ENCODE measurements around the gene CLRN2.

The CLRN2 gene

DNA sequence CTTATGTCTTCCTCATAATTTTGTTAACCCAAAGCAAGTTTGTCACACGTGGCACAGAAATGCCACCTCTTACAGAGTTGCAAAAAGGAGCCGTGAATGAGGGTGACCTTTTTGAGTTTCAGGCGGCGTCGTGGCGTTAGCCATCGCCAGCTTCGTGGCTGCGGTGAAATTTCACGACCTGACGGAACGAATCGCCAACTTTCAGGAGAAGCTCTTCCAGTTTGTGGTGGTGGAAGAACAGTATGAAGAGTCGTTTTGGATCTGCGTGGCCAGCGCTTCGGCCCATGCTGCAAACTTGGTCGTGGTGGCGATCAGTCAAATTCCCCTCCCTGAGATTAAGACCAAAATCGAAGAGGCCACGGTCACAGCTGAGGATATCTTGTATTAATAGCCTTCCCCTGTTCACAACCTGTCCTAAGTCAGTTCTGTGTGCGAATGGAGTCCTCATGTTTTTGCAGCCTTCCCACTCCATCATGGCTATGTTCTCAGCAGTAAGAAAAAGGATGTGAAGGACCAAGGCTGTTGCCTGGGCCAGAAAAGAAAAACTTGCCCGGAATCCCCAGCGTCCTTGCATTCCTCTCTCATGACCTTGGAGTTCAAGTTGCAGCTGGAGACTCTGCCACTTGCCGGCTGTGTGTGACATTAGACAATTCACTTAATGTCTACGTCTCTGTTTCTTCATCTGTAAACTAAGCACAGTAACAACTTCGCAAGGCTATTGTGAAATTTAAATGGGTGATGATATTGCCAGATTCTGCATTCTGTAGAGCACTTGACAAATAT is 11.9 kb downstream of the CLRN2 start:
- DNase-seq: no peak

DNA sequence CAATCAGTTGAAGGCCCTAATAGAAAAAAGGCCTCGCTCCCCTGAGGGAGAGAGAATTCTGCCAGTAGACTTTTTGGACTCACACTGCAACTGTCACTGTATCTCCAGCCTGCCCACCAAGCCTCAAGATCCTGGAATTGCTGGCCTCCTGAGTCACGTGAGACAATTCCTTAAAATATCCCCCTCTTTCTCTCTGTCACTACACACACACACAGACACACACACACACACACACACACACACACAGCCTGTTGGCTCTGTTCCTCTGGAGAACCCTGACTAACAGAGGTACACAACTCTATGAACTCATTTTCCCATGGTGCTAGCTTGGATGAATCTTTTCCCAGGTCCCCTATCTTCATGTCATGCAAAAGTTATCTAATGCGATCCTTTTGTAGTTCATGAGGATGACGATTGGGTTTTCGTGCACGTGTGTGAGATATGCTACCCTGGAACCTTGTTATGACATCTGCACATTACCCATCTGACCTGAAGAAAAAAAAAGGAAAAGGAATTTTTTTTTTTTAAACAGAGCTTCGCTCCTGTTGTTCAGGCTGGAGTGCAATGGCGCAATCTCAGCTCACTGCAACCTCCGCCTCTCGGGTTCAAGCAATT is 13.7 kb downstream of the CLRN2 start:
- no peak for DNase-seq
- Histone ChIP-seq H3K36me3 (no peaks in the 10 kb centered on the region), H3K27ac (no peak overlapping the region), H3K27me3 (ENCODE audit: insufficient read depth, low read depth, severe bottlenecking) (no peaks in the 10 kb centered on the region), H3K9me3 (ENCODE audit: severe bottlenecking) (no peaks in the 10 kb centered on the region), H3K4me3 (ENCODE audit: low read depth, low read length) (no peak overlapping the region)
- TF ChIP-seq CTCF (IDR thresholded peaks at IDR 0.05; ENCODE audit: low read depth, low read length): no peak

More for the DNA sequence above, 11.9 kb downstream of the CLRN2 start:
- Histone ChIP-seq H3K27ac (no peak overlapping the region), H3K27me3 (ENCODE audit: insufficient read depth, low read depth, severe bottlenecking) (no peaks in the 10 kb centered on the region), H3K4me3 (ENCODE audit: low read depth, low read length) (no peak overlapping the region), H3K36me3 (no peaks in the 10 kb centered on the region), H3K9me3 (ENCODE audit: severe bottlenecking) (no peaks in the 10 kb centered on the region)
- TF ChIP-seq CTCF (IDR thresholded peaks at IDR 0.05; ENCODE audit: low read depth, low read length): no peak

GRCh38 chr4:17531538-17532285 is 16.7 kb downstream of the CLRN2 start:
- no peak for DNase-seq
- no peak overlapping the region for H3K4me3 ChIP-seq (ENCODE audit: low read depth, low read length)
- H3K36me3 ChIP-seq: no peaks in the 10 kb centered on the region
- no peaks in the 10 kb centered on the region for H3K27me3 ChIP-seq (ENCODE audit: insufficient read depth, low read depth, severe bottlenecking)
- no peak overlapping the region for H3K27ac ChIP-seq
- no peak for TF ChIP-seq CTCF (IDR thresholded peaks at IDR 0.05; ENCODE audit: low read depth, low read length)
- no peaks in the 10 kb centered on the region for H3K9me3 ChIP-seq (ENCODE audit: severe bottlenecking)

DNA sequence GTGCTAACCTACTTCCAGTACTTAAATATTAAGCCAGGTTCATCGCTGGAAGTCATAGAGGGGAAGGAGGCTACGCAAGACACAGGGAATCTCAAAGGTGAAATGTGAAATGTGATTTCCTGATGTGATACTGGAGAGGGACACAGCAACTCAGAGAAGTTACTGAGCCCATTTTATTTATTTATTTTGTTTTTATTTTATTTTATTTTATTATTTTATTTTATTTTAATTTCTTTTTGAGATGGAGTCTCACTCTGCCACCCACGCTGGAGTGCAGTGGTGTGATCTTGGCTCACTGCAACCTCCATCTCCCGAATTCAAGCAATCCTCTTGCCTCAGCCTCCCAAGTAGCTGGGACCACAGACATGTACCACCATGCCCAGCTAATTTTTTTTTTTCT is 19.7 kb downstream of the CLRN2 start:
- H3K4me3 ChIP-seq (ENCODE audit: low read depth, low read length): no peak overlapping the region
- TF ChIP-seq CTCF (IDR thresholded peaks at IDR 0.05; ENCODE audit: low read depth, low read length): no peak
- no peak overlapping the region for H3K27ac ChIP-seq
- DNase-seq: no peak
- H3K36me3 ChIP-seq: no peaks in the 10 kb centered on the region
- no peaks in the 10 kb centered on the region for H3K27me3 ChIP-seq (ENCODE audit: insufficient read depth, low read depth, severe bottlenecking)
- H3K9me3 ChIP-seq (ENCODE audit: severe bottlenecking): no peaks in the 10 kb centered on the region

DNA sequence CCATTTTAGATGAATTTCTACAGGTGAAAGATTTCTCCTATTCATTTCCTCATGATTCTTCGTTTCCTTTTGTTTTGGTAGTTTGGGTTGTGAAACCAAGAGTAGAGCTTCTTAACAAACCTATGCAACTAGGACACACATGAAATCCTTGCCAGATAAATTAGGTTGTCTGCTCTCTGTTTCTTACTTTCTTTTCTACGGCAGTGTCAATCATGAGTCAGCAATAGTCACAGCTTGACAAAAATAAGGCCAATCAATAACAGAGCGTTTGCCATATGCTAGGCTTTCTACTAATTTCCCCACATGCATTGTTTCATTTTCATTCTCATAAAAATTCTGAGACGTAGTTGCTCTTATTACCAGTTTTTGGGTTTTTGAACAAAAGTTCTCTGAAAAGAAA is 20.3 kb downstream of the CLRN2 start:
- Histone ChIP-seq H3K27me3 (ENCODE audit: insufficient read depth, low read depth, severe bottlenecking) (no peaks in the 10 kb centered on the region), H3K4me3 (ENCODE audit: low read depth, low read length) (no peak overlapping the region), H3K27ac (no peak overlapping the region), H3K9me3 (ENCODE audit: severe bottlenecking) (no peaks in the 10 kb centered on the region), H3K36me3 (no peaks in the 10 kb centered on the region)
- DNase-seq: no peak
- no peak for TF ChIP-seq CTCF (IDR thresholded peaks at IDR 0.05; ENCODE audit: low read depth, low read length)
